HFF-Myc (cell line): ENCODE data around the gene WLS.
A peak's percentile ranks its signal among the peaks of the same experiment; 100 is the strongest.

Experiments
- DNase-seq: peaks from one replicate; pipeline ENCODE4 v3.0.0-alpha.2; 2011; ENCODE audit warnings: low read depth; ENCODE audit errors: extremely low read depth
- H3K4me3 ChIP-seq: replicated peaks from 2 replicates; pipeline ENCODE4 v1.5.1; 2011; ENCODE audit warnings: low read depth, mild to moderate bottlenecking, control low read depth, low read length
- TF ChIP-seq, protein P1 (sequence below): IDR thresholded peaks from 2 replicates; pipeline ENCODE4 v1.5.1; 2012; ENCODE audit warnings: mild to moderate bottlenecking, low read depth, low read length, control low read depth; ENCODE audit errors: missing control alignments

The WLS gene

DNA sequence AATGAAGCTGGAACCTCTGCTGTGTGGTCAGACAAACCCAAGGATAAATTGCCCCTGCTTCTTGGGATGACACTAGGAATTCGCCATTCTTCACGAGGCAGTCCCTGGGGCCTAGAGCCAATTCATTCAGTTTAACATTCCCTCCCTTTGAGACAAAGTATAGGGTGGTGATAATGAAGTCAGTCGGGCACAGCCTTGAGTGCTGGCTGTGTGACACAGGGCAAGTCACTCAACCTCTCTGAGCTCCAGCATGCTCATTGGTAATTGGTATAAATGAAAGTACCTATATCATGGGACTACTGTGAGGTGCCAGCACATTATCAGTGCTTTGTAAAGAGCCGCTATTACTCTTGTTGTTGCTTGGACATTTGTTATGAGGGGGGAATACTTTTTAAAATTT, 117.0 kb downstream of the WLS start:
- no peak overlapping the region for H3K4me3 ChIP-seq
- no peak for DNase-seq
- TF ChIP-seq, protein P1, sequence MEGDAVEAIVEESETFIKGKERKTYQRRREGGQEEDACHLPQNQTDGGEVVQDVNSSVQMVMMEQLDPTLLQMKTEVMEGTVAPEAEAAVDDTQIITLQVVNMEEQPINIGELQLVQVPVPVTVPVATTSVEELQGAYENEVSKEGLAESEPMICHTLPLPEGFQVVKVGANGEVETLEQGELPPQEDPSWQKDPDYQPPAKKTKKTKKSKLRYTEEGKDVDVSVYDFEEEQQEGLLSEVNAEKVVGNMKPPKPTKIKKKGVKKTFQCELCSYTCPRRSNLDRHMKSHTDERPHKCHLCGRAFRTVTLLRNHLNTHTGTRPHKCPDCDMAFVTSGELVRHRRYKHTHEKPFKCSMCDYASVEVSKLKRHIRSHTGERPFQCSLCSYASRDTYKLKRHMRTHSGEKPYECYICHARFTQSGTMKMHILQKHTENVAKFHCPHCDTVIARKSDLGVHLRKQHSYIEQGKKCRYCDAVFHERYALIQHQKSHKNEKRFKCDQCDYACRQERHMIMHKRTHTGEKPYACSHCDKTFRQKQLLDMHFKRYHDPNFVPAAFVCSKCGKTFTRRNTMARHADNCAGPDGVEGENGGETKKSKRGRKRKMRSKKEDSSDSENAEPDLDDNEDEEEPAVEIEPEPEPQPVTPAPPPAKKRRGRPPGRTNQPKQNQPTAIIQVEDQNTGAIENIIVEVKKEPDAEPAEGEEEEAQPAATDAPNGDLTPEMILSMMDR: no peak

- no peak for DNase-seq
- no peak overlapping the region for H3K4me3 ChIP-seq
- TF ChIP-seq, protein P1: no peak
Measured at GRCh38 chr1:68113966-68114365, 118.4 kb downstream of the WLS start.

- DNase-seq: peak; percentile 79
- TF ChIP-seq, protein P1: no peak
Measured at GRCh38 chr1:68112835-68113243, 119.5 kb downstream of the WLS start.

GRCh38 chr1:68111519-68112436, 120.5 kb downstream of the WLS start:
- peak; percentile 90 for DNase-seq
- no peak overlapping the region for H3K4me3 ChIP-seq
- TF ChIP-seq, protein P1: peak; percentile 61

More at GRCh38 chr1:68112835-68113243, 119.5 kb downstream of the WLS start:
- H3K4me3 ChIP-seq: no peak overlapping the region

GRCh38 chr1:68107771-68108170, 124.6 kb downstream of the WLS start:
- H3K4me3 ChIP-seq: no peak overlapping the region
- no peak for DNase-seq
- TF ChIP-seq, protein P1: no peak

DNA sequence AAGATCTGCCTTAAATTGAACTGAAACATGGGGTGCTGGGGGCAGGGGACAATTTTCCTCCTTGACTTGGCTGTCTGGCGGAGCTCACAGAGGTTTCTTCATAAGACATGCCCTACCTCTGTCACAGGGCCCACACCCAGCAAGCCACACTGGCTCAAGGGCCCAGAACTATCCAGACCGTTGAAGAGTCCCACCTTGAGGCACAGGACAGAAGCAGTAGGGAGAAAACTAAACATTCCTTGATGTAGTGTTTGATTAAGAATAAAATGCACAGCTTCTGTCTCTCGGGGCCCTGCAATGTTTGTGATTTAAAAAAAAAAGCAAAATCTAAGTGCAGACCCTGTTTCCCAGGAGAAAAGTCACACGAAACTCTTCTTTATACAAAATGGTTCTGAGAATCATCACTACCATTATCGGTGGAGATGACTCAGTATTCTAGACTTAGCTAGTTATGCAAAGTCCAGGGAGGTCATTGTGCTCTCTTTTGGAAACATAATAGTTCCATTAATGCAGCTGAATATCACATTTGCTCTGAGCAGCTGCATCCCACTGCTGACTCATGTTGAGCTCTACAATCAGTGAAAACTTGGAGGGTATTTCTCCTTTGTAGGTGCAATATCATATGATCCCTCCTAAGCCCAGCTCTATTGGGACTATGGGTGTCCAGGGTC, 128.3 kb downstream of the WLS start:
- TF ChIP-seq, protein P1: no peak
- no peak overlapping the region for H3K4me3 ChIP-seq
- DNase-seq: no peak
